Heart left ventricle (tissue), 16 donors: ENCODE measurements around the gene MYLK3. TPM values are rescaled to one million over a fixed set of nuclear protein-coding genes. Genes with fewer than 3 reads are reported as not detected.

Experiments used
- ATAC-seq, 4 donors: fragments of 200-7000 bp; cut with Tn5 transposase; one replicate each; pipeline ENCODE4 v1.9.1; 2020 to 2022; ENCODE audit warnings: moderate library complexity in 4 of 4, mild to moderate bottlenecking in 3 of 4, moderate number of reproducible peaks in 1 of 4
- DNase-seq, 5 donors: peaks; one replicate each; pipeline ENCODE4 v3.0.0-alpha.2; 2020
- H3K27ac ChIP-seq, 12 donors: fragments of 200-600 bp; sonication (generic) in 4 of 12; one replicate each; pipeline versions ENCODE4 v1.5.0 to v1.8.0; 2016 to 2022; ENCODE audit warnings: mild to moderate bottlenecking in 2 of 12
- H3K27me3 ChIP-seq, 9 donors: fragments of 200-600 bp; sonication (generic) in 2 of 9; one replicate each; pipeline versions ENCODE4 v1.5.1 to v1.8.0; 2016 to 2022; ENCODE audit warnings: mild to moderate bottlenecking in 3 of 9
- H3K36me3 ChIP-seq, 9 donors: fragments of 200-600 bp; sonication (generic) in 2 of 9; one replicate each; pipeline versions ENCODE4 v1.5.0 to v1.8.0; 2018 to 2022; ENCODE audit warnings: mild to moderate bottlenecking in 2 of 9
- H3K4me1 ChIP-seq, 12 donors: fragments of 200-600 bp; sonication (generic) in 4 of 12; one replicate each; pipeline versions ENCODE4 v1.5.0 to v1.8.0; 2016 to 2022; ENCODE audit warnings: mild to moderate bottlenecking in 3 of 12
- H3K4me3 ChIP-seq, 12 donors: fragments of 200-600 bp; sonication (generic) in 4 of 12; one replicate each; pipeline versions ENCODE4 v1.5.0 to v1.8.0; 2017 to 2022; ENCODE audit warnings: mild to moderate bottlenecking in 9 of 12, moderate library complexity in 4 of 12
- H3K9me3 ChIP-seq, 12 donors: fragments of 200-600 bp; sonication (generic) in 4 of 12; one replicate each; pipeline versions ENCODE4 v1.5.0 to v1.8.0; 2016 to 2022; ENCODE audit warnings: mild to moderate bottlenecking in 1 of 12
- POLR2A ChIP-seq, 2 donors: fragments of 450-650 bp; IDR thresholded peaks; one replicate each; pipeline ENCODE4 v1.6.1; 2017; ENCODE audit warnings: antibody characterized with exemption in 2 of 2, mild to moderate bottlenecking in 2 of 2, moderate library complexity in 2 of 2
- WGBS, 4 donors: extraction: QIAGEN DNeasy Blood & Tissue Kit in 2 of 4; methylation state at CpG; one replicate each; pipeline versions ENCODE4 v1.1.5 to v1.1.7; 2013 to 2018; 5-methylcytosine and 5-hydroxymethylcytosine counted together
- intact Hi-C, 10 donors: fragments of 100-400 bp; cut with DNase I; formaldehyde crosslinking; loops; one replicate each; pipeline versions ENCODE4 v1.11.1 to v1.14.2; 2022
- long read RNA-seq, 3 donors: library from polyadenylated mRNA; unstranded; transcript quantifications; one replicate each; pipeline ENCODE4 v2.0.0, GENCODE V29; 2020 to 2021
- polyA plus RNA-seq, 2 donors: library from polyadenylated mRNA; stranded (reverse); fragments of 200-250 nt; gene quantifications; one replicate each; pipeline ENCODE4 v1.2.3, GENCODE V29; 2013
- total RNA-seq, 9 donors: library from RNA; depleted of rRNA in 2 of 9; stranded (reverse); fragments of >200 nt in 2 of 9; fragmentation: NEBNext Ultra II Directional in 3 of 9; extraction: Animal tissue kit (Norgen Biotek cat#: 25700) in 3 of 9; gene quantifications; one replicate each; pipeline versions ENCODE4 v1.1.0 to v1.2.4, GENCODE V29; 2016 to 2023
- TF ChIP-seq, protein P1 (sequence below), 12 donors: fragments of 200-600 bp; sonication (generic) in 4 of 12; IDR thresholded peaks; one replicate each; pipeline versions ENCODE4 v1.5.0 to v1.8.0; 2018 to 2022; ENCODE audit warnings: antibody characterized with exemption in 12 of 12, mild to moderate bottlenecking in 5 of 12
- donor health status: ischemic (EF 13 %, LVEDD 7.1; RV severe dilation, severe dysfunction).
- donor health status: healthy with polysubstance abuse.
- donor health status: DM: no; HTN: yes; CAD: no.
- donor health status: DM: no; HTN: no; CAD: no.
- donor health status: ischemic (EF 25% LVEDD 6.9; RV normal size, moderate dysfunction).
- donor health status: ischemic (EF 25% LVEDD 5.7; RV mildly dilated, moderate dysfunction).
- donor health status: healthy.
- donor health status: DM: yes; HTN: yes; CAD: no.
- donor health status: ischemic (EF 35%, LVEDD 5.7; RV mildly dilated, moderate dysfunction).
- donor health status: nonischemic (EF 11% LVEDD 7.7; RV severe dilation, severe dysfunction).
- donor health status: DM: yes; HTN: yes; CAD: no.
- donor health status: PGD.
- donor health status: ischemic (EF 29% LVEDD 5.4; RV normal size, mild dysfunction).
- donor health status: nonischemic (EF 23%, LVEDD 6.1; RV moderate dilation, normal function).

MYLK3 gene
- 100 to 1,000 TPM; 169 to 374 (median 257) TPM for total RNA-seq
- 100 to 1,000 TPM in 1 of 2 donors, 10 to 100 TPM in 1; 76.4 to 133 TPM for polyA plus RNA-seq
- long read RNA-seq, donor 1, full-length matches to known transcripts: 66 of 186 reads
- long read RNA-seq, donor 1, partial matches to known transcripts: 42 of 186 reads
- long read RNA-seq, donor 1, other reads (novel, unspliced or antisense): 78 of 186 reads
- long read RNA-seq, donor 2, full-length matches to known transcripts: 270 of 614 reads
- long read RNA-seq, donor 2, partial matches to known transcripts: 222 of 614 reads
- long read RNA-seq, donor 2, other reads (novel, unspliced or antisense): 122 of 614 reads
- long read RNA-seq, donor 3, full-length matches to known transcripts: 60 of 138 reads
- long read RNA-seq, donor 3, partial matches to known transcripts: 29 of 138 reads
- long read RNA-seq, donor 3, other reads (novel, unspliced or antisense): 49 of 138 reads

DNA sequence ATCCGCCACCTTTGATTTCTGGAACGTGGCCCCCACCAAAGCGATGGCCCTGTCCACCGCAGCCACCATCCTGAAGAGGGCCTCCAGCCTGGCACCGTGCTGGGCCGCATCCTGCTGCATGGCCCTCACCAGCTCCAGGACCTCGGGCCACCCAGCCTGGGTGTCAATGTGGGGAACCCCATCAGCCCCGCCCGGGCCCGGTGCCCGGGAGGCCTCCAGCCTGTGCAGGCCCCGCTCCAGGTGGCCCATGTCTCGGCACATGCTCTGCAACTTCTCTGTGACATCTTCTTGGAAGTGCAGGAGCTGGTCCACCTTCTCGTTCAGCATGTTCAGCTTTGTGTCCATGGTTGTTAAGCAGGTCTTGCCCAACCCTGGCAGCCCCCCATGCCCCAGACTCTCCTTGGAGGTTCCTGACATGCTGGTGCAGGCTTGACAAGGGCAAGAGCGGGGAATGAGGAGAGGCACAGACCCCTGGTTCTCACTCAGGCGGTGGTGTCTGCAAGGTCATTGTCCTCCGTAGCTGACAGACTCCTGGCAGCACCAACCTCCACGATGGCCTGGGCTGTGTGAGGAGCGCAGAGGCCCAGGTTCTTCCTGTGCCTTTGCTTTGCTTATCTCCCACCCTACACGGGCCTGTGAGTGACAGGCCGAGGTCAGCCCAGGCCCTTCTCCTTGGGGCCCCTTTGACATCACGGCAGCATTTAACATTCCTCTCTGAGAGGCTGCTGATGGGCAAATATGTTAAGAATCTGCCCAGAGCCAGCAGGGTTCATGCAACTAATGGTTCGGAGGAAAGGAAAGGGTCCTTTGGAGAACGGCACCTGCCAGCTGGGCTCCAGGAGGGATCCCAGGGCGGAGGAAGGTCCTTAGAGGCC lies at the start of gene MYLK3:
MYLK3 (minus strand) TSS at position 568 of the 875 bp plus-strand sequence; CDS start at position 417, 151 bp downstream.
- H3K27me3 ChIP-seq: no peaks in the 10 kb centered on the region
- peak within 1 kb of the TSS; percentile 81 to 100 (median 96) for H3K27ac ChIP-seq
- no peaks in the 10 kb centered on the region for H3K9me3 ChIP-seq
- no peaks in the 10 kb centered on the region for H3K36me3 ChIP-seq
- H3K4me1 ChIP-seq: peaks cover 0 to 52% (median 20%) of the 10 kb centered on the region in 12 donors
- TF ChIP-seq POLR2A (IDR thresholded peaks at IDR 0.05): peak in 1 of 2 donors; percentile 55
- TF ChIP-seq, protein P1, sequence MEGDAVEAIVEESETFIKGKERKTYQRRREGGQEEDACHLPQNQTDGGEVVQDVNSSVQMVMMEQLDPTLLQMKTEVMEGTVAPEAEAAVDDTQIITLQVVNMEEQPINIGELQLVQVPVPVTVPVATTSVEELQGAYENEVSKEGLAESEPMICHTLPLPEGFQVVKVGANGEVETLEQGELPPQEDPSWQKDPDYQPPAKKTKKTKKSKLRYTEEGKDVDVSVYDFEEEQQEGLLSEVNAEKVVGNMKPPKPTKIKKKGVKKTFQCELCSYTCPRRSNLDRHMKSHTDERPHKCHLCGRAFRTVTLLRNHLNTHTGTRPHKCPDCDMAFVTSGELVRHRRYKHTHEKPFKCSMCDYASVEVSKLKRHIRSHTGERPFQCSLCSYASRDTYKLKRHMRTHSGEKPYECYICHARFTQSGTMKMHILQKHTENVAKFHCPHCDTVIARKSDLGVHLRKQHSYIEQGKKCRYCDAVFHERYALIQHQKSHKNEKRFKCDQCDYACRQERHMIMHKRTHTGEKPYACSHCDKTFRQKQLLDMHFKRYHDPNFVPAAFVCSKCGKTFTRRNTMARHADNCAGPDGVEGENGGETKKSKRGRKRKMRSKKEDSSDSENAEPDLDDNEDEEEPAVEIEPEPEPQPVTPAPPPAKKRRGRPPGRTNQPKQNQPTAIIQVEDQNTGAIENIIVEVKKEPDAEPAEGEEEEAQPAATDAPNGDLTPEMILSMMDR (IDR thresholded peaks at IDR 0.05): no peak
- intact Hi-C loops: loop anchor here in 5 of 10 donors (1.0 to 10.0 kb wide), 4 partner anchors 9 to 53 kb away; no protein-coding TSS in a partner anchor
- peak; percentile 76 to 91 (median 80) for DNase-seq
- peak; percentile 82 to 89 (median 88) for ATAC-seq
- H3K4me3 ChIP-seq: peak within 1 kb of the TSS; percentile 37 to 77 (median 60)
- 48 to 58% (median 52%) methylated on average over 13 to 25 of the region's 25 CpGs for WGBS, 4 donors

DNA sequence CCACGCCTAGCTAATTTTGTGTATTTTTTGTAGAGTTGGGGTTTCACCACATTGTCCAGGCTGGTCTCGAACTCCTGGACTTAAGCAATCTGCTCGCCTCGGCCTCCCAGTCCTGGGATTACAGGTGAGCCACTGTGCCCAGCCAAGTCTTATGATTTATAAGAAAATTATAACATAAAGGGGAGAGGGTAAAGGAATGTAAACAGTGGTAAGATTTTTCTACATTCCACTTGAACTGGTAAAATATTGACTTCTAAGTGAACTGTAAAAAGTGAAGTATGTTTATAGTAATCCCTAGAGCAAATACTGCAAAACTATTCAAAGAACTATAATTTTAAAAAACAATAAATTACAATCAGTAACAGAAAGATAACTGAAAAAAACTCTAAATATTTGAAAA lies 49.4 kb upstream of the MYLK3 start:
- Histone ChIP-seq H3K4me3 (no peak overlapping the region), H3K27ac (no peak overlapping the region), H3K27me3 (no peaks in the 10 kb centered on the region), H3K4me1 (no peaks in the 10 kb centered on the region), H3K36me3 (peaks cover 0 to 6% (median 2%) of the 10 kb centered on the region in 9 donors), H3K9me3 (peaks cover 0 to 48% (median 10%) of the 10 kb centered on the region in 12 donors)
- ATAC-seq: no peak
- intact Hi-C loops: loop anchor here in 1 of 10 donors (5.0 kb wide), 1 partner anchor 35 kb away; no protein-coding TSS in a partner anchor
- TF ChIP-seq, protein P1 (IDR thresholded peaks at IDR 0.05): no peak
- TF ChIP-seq POLR2A (IDR thresholded peaks at IDR 0.05): no peak
- no peak for DNase-seq
- WGBS, 4 donors: 96 to 100% (median 97%) methylated on average over 4 of the region's 4 CpGs

DNA sequence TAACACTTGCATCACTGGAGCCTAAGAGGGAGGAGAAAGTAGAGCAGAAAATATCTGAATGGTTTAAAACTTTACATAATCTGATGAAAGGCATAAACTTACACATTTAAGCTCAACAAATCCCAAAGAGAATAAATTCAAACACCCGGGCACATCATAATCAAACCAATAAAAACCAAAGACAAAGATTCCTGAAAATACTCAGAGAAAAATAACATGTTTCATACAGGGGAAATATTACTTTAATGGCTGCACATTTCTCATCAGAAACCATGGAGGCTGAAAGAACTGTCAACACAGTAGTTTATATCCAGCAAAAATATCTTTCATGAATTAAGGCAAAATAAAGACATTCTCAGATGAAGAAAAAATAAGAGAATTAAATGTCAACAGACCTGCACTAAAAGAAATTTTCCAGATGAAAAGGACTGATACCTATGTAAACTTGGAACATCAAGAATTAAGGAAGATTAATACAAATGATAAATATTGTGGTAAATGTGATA lies 48.7 kb upstream of the MYLK3 start:
- TF ChIP-seq POLR2A (IDR thresholded peaks at IDR 0.05): no peak
- TF ChIP-seq, protein P1 (IDR thresholded peaks at IDR 0.05): no peak
- Histone ChIP-seq H3K4me1 (no peaks in the 10 kb centered on the region), H3K27ac (no peak overlapping the region), H3K36me3 (peaks cover 0 to 6% (median 0%) of the 10 kb centered on the region in 9 donors), H3K9me3 (peaks cover 0 to 48% (median 10%) of the 10 kb centered on the region in 12 donors), H3K27me3 (no peaks in the 10 kb centered on the region), H3K4me3 (no peak overlapping the region)
- WGBS, 4 donors: 95 to 100% (median 98%) methylated on average over 1 of the region's 1 CpG
- ATAC-seq: no peak
- DNase-seq: no peak
- intact Hi-C loops: loop anchor here in 1 of 10 donors (5.0 kb wide), 1 partner anchor 35 kb away; no protein-coding TSS in a partner anchor
